Fibroblast of skin of scalp (primary cell): ENCODE results near the gene FAM168A.

Experiments
- DNase-seq: peaks from one replicate; pipeline ENCODE4 v3.0.0-alpha.2; 2013

FAM168A gene

GRCh38 chr11:73386016-73386415, 211.9 kb downstream of the FAM168A start:
- peak; percentile 41 for DNase-seq

GRCh38 chr11:73384872-73385689, 212.8 kb downstream of the FAM168A start:
- DNase-seq: peak; percentile 44

- no peak for DNase-seq
Measured at GRCh38 chr11:73384531-73384871, 213.4 kb downstream of the FAM168A start.

- DNase-seq: no peak
Measured at GRCh38 chr11:73384125-73384441, 213.8 kb downstream of the FAM168A start.

GRCh38 chr11:73383249-73384124, 214.4 kb downstream of the FAM168A start:
- no peak for DNase-seq

GRCh38 chr11:73382747-73383146, 215.2 kb downstream of the FAM168A start:
- DNase-seq: no peak

- no peak for DNase-seq
Measured at GRCh38 chr11:73382183-73382582, 215.7 kb downstream of the FAM168A start.

GRCh38 chr11:73381589-73381988, 216.3 kb downstream of the FAM168A start:
- no peak for DNase-seq

GRCh38 chr11:73380897-73381410, 217.0 kb downstream of the FAM168A start:
- DNase-seq: no peak

GRCh38 chr11:73380331-73380730, 217.6 kb downstream of the FAM168A start:
- no peak for DNase-seq

- no peak for DNase-seq
Measured at GRCh38 chr11:73379189-73379880, 218.6 kb downstream of the FAM168A start.

- DNase-seq: peak; percentile 77
Measured at GRCh38 chr11:73376803-73377629, 220.9 kb downstream of the FAM168A start.

- peak; percentile 93 for DNase-seq
Measured at GRCh38 chr11:73376160-73376802, 221.6 kb downstream of the FAM168A start, which contains the start of gene RELT. RELT (plus strand) TSS chr11:73376399; CDS start chr11:73389137, 12,738 bp downstream.

GRCh38 chr11:73375830-73376159, 222.1 kb downstream of the FAM168A start:
- no peak for DNase-seq

GRCh38 chr11:73374151-73374550, 223.8 kb downstream of the FAM168A start:
- no peak for DNase-seq

- peak; percentile 35 for DNase-seq
Measured at GRCh38 chr11:73372375-73372993, 225.4 kb downstream of the FAM168A start.

- DNase-seq: no peak
Measured at GRCh38 chr11:73367482-73368024, 230.4 kb downstream of the FAM168A start.

- DNase-seq: no peak
Measured at GRCh38 chr11:73366953-73367352, 231.0 kb downstream of the FAM168A start.

GRCh38 chr11:73366265-73366610, 231.7 kb downstream of the FAM168A start:
- no peak for DNase-seq

- no peak for DNase-seq
Measured at GRCh38 chr11:73365352-73366264, 232.3 kb downstream of the FAM168A start.
